ENCODE data around the gene PHF2. TPM values are rescaled to one million over a fixed set of nuclear protein-coding genes. Genes with fewer than 3 reads are reported as not detected.

Gene PHF2
- total RNA-seq, 1 experiment from 2014 or later, result 22.2 TPM

- DNase-seq (ENCODE audit: low spot score), result no peak
These were observed 125.3 kb downstream of the PHF2 start for GRCh38 chr9:93701494-93702218.

DNA sequence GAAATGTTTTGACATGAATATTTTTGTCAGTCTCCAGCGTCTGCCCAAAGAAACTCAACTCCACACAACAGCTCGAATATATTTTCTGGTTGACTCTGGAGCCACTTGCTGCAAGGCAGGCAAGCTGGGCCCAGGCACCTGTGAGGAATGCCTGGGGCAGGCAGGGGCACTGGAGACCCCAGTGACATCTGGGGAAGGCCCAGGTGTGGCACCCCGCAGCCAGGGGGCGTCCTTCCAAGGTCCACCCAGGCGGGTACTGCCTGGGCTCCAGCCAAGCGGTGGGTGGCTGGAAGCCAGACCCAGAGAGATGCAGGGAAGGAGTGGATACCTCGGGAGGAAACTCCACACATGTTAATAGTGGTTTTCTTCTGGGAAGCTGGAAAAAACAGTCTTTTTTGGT, 125.9 kb downstream of the PHF2 start:
- DNase-seq (ENCODE audit: low spot score), result no peak

DNA sequence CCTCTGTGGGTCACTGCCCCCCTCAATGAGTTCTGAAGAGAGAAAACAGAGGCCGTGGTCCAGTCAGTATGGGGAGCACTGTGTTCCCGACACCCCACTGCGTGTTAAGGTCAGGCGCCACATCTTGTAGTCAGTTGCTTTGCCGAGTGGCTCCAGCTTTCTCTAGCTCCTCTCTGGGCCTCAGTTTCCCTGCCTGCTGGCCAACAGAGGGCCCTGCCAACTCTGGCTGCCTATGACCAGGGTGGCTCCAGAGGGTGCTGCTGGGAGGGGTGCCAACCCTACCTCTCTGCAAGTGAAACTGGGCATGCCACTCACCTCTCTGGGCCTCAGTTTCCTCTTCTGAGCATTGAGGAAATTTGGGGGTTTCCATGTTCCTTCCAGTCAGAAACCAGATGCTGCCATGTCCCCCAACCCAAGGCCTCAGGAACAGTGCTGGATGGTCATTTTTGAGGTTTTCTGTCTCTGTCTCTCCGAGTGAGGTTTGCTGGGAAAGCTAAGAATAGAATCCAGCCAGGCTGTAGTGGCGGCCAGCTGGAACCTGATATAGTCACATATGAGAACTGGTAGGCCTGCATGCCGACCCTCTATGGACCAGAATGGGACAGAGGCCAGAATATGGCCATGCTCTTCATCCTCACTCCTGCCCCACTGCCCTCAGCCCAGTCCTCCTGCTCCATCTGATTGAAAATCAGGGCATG, 132.1 kb downstream of the PHF2 start:
- DNase-seq (ENCODE audit: low spot score), result no peak

DNA sequence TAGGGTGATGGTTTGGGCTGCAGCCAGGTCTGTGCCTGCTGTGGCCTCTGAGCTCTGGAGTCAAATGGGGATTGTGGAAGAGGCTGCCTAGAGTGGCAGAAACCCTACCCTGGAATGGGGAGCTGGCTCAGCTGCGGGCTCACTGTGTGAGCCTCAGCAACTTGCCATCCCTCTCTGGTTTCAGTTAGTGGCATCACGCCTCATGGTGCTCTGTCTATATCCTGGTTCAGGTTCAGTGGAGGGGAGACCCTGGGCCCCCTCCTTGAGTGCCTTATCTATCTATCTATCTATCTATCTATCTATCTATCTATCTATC, 132.6 kb downstream of the PHF2 start:
- no peak for DNase-seq (ENCODE audit: low spot score)

DNA sequence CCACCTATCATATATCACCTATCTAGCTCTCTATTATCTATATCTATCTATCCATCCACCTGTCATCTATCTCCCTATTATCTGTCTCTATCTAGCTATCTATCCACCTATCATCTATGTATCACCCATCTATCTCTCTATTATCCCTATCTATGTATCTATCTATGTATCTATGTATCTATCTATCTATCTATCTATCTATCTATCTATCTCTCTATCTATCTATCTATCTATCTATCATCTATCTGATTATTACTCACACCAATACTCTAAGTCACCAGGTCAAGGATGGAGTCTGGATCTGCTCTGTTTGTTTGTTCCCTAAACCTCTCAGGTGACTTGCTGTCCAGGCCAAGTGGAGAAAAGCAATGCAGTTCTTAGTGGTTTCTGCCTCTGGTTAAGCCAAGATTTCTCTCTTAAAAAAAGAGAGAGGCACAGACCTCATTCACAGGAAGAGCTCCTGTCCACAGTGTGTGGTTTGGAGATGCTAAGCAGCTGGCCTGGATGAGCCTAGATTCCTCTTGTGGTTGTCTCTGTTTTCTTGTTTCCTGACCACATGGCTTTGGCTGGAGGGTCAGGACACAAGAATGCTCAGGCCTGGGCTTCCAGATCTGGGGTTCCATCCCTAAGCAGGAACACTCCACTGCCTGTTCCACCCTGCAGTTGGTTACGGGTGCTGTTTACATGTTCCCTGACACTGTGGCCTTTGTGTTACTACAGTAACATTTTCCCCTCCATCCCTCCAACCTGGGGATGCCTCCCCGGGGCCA, 133.4 kb downstream of the PHF2 start:
- no peak for DNase-seq (ENCODE audit: low spot score)

- DNase-seq (ENCODE audit: low spot score), result no peak
These were observed 134.0 kb downstream of the PHF2 start for GRCh38 chr9:93710370-93710723.

- DNase-seq (ENCODE audit: low spot score), result no peak
These were observed 134.6 kb downstream of the PHF2 start for GRCh38 chr9:93711002-93711401.

- DNase-seq (ENCODE audit: low spot score), result no peak
These were observed 136.5 kb downstream of the PHF2 start for GRCh38 chr9:93712896-93713295.

- DNase-seq (ENCODE audit: low spot score), result peak; percentile 14
These were observed 137.3 kb downstream of the PHF2 start for GRCh38 chr9:93713716-93714115.

DNA sequence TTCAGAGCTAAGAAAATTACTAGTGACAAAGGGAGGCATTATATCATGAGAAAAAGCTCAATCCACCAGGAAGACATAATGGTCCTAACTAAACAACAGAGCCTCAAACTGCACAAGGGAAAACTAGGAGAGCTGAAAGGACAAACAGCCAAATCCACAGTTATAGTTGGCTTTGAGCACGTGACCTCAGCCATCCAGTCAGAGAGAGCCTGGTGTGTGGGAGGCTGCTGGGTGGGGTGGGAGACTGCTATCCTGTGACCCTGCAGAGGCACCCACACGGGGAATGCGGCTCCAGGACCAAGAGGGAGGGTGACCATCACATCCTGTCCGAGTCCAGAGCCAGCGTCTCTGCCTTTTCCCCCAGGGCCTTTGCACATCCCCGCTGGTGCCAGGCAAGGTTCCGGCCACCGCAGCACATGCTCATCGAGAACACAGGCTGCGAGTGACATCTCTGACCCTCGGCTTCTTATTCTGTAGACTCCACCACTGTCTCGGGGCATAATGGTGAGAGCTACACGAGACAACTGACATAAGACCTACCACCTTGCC, 145.1 kb downstream of the PHF2 start:
- DNase-seq (ENCODE audit: low spot score), result no peak

GRCh38 chr9:93724852-93725251, 148.5 kb downstream of the PHF2 start:
- DNase-seq (ENCODE audit: low spot score), result no peak

GRCh38 chr9:93725382-93725781, 149.0 kb downstream of the PHF2 start:
- no peak for DNase-seq (ENCODE audit: low spot score)

- DNase-seq (ENCODE audit: low spot score), result no peak
These were observed 149.8 kb downstream of the PHF2 start for GRCh38 chr9:93726147-93726546.

Other genes with a start within 250 kb of the PHF2 start
- 57.1 and 65.1 TPM in 2 replicates for gene FAM120A, start 124.9 kb upstream of the PHF2 start, total RNA-seq (2014; rRNA removed; shearing (Covaris generic))
- 28.9 and 34.1 TPM in 2 replicates for gene FAM120AOS, start 123.0 kb upstream of the PHF2 start, total RNA-seq (2014; rRNA removed; shearing (Covaris generic))